ENCODE measurements around the gene KLK12.

GRCh38 chr19:51019544-51019925 lies 15.3 kb downstream of the KLK12 start, which contains the start of gene KLK10:
- TF ChIP-seq SNAI2 (CRISPR knock-in tag; IDR thresholded peaks at IDR 0.05): no peak
- no peak for TF ChIP-seq ARNTL (CRISPR knock-in tag; IDR thresholded peaks at IDR 0.05; ENCODE audit: borderline replicate concordance, low read depth)
- TF ChIP-seq TSHZ2 (CRISPR knock-in tag; IDR thresholded peaks at IDR 0.05): no peak
- no peak for TF ChIP-seq ZFP3 (CRISPR knock-in tag; IDR thresholded peaks at IDR 0.05)
- no peak for TF ChIP-seq CREB5 (CRISPR knock-in tag; IDR thresholded peaks at IDR 0.05; ENCODE audit: low read depth)
- no peak for TF ChIP-seq ZNF70 (CRISPR knock-in tag; IDR thresholded peaks at IDR 0.05)
- no peak for TF ChIP-seq PPARA (CRISPR knock-in tag; IDR thresholded peaks at IDR 0.05; ENCODE audit: borderline replicate concordance)
